Measurements from ENCODE around the gene FAM13A.
"Not testable (repeated sequence)": the region's sequence is repeated elsewhere in the genome, so short reads cannot be mapped to it uniquely, and the experiment has no call there.

The FAM13A gene

DNA sequence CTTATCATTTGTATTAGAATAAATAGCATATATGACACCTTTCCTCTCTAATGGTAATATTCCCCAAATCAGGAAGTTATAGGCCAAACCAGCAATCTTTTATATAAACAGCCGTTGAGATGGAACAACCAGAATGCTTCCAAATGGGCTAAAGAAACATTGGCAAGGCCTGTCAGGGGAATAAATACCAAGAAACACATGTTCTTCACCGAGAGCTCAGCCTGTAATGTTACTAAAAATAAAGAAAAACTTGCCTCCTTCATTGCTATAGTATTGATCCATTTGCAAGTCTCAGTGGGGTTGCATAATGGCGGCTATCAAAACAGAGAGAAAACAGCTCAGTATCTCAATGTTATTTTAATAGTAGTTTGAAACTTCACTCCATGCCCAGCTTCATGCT is 104.9 kb downstream of the FAM13A start:
- Histone ChIP-seq H3K9ac (ENCODE audit: low read depth, low read length) (no peak overlapping the region), H3K36me3 (ENCODE audit: insufficient read depth, low read length) (no peaks in the 10 kb centered on the region), H3K4me1 (ENCODE audit: control insufficient read depth, insufficient read depth, low read length) (peaks cover 5% of the 10 kb centered on the region), H3K27me3 (ENCODE audit: control insufficient read depth, insufficient read depth, low read length) (no peaks in the 10 kb centered on the region), H3K4me2 (ENCODE audit: low read length) (no peak overlapping the region), H3K4me3 (ENCODE audit: low read length) (no peak overlapping the region), H3K9me3 (replicated peaks; ENCODE audit: low read length) (no peaks in the 10 kb centered on the region)

DNA sequence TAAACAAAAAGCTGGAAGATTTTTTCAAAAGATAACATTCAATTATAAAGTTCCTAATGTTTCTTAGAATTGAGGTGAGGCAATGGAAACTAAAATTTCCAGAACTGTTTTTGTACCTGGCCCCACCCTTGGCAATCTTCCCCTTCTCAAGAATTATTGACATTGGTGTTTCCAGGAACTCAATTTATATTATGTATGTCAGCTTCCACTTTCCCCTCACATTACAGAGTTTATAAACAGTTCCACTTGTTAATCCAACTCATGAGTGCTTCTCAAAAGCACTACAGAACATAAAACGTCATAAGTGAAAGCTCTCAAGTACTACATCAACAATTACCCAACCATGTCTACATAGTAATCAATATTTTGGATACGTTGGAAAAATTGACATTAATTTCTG is 107.4 kb downstream of the FAM13A start:
- Histone ChIP-seq H3K27me3 (ENCODE audit: control insufficient read depth, insufficient read depth, low read length) (no peaks in the 10 kb centered on the region), H3K4me2 (ENCODE audit: low read length) (no peak overlapping the region), H3K9me3 (replicated peaks; ENCODE audit: low read length) (no peaks in the 10 kb centered on the region), H3K4me1 (ENCODE audit: control insufficient read depth, insufficient read depth, low read length) (peaks cover 5% of the 10 kb centered on the region), H3K36me3 (ENCODE audit: insufficient read depth, low read length) (no peaks in the 10 kb centered on the region), H3K4me3 (ENCODE audit: low read length) (no peak overlapping the region), H3K9ac (ENCODE audit: low read depth, low read length) (no peak overlapping the region)

DNA sequence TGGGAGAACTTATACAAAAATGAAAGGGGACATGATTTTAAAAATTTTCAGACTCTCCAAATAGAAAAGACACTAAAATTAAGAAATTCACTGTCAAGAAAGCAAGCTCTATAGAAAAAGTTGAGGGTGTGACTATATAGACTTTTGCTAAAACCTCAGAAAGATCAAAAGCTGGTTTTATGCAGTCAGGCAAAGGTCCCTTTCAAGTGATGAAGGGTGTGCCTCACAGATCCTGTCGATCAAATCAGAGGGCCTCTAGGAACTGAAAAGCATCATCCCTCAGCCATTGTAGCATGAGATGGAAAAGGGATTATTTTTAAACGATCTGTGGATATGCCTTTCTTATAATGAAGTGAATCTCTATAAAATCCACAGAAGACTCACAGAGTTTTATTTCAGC is 116.5 kb downstream of the FAM13A start:
- no peaks in the 10 kb centered on the region for H3K9me3 ChIP-seq (replicated peaks; ENCODE audit: low read length)
- no peak overlapping the region for H3K4me3 ChIP-seq (ENCODE audit: low read length)
- H3K36me3 ChIP-seq (ENCODE audit: insufficient read depth, low read length): no peaks in the 10 kb centered on the region
- H3K4me1 ChIP-seq (ENCODE audit: control insufficient read depth, insufficient read depth, low read length): peaks cover 32% of the 10 kb centered on the region
- H3K4me2 ChIP-seq (ENCODE audit: low read length): no peak overlapping the region
- H3K27me3 ChIP-seq (ENCODE audit: control insufficient read depth, insufficient read depth, low read length): no peaks in the 10 kb centered on the region
- no peak overlapping the region for H3K9ac ChIP-seq (ENCODE audit: low read depth, low read length)

DNA sequence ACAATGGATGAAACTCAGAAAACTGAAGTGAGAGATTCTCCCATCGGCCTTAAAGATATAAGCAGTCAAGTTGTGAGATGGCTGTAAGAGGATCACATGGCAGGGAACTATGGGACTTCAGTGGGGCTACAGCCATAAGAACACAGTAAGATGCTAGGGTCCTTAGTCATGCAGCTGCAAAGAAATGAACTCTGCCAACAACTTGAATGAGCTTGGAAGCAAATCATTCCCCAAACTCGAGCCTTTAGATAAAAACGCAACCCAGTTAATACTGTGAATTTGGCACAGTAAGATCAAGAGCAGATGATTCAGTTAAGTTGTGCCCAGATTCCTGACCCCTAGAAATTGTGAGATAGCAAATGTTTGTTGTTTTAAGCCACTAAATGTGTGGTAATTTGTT is 117.3 kb downstream of the FAM13A start:
- Histone ChIP-seq H3K36me3 (ENCODE audit: insufficient read depth, low read length) (no peaks in the 10 kb centered on the region), H3K4me2 (ENCODE audit: low read length) (no peak overlapping the region), H3K9me3 (replicated peaks; ENCODE audit: low read length) (no peaks in the 10 kb centered on the region), H3K4me3 (ENCODE audit: low read length) (no peak overlapping the region), H3K9ac (ENCODE audit: low read depth, low read length) (no peak overlapping the region), H3K4me1 (ENCODE audit: control insufficient read depth, insufficient read depth, low read length) (peaks cover 32% of the 10 kb centered on the region), H3K27me3 (ENCODE audit: control insufficient read depth, insufficient read depth, low read length) (no peaks in the 10 kb centered on the region)

DNA sequence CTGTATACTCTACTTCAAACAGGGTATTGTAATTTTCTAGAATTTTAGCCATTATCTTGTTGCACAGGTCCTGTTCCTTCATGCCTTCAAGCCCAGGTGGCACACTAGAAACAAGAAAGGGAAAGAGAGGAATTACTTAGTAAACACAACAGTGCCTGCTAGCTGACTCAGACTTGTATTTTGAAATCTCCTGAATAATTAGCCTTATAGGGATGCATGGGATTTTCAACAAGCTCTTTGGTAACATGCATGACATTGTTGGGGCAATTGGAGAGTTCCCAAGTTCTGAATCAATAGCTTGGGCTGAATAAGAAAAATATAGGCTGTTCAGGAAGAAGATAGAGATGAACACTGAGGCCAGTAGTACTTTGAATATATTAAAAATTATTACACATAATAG is 118.8 kb downstream of the FAM13A start:
- Histone ChIP-seq H3K27me3 (ENCODE audit: control insufficient read depth, insufficient read depth, low read length) (no peaks in the 10 kb centered on the region), H3K9me3 (replicated peaks; ENCODE audit: low read length) (no peaks in the 10 kb centered on the region), H3K4me1 (ENCODE audit: control insufficient read depth, insufficient read depth, low read length) (peaks cover 32% of the 10 kb centered on the region), H3K36me3 (ENCODE audit: insufficient read depth, low read length) (no peaks in the 10 kb centered on the region), H3K4me3 (ENCODE audit: low read length) (no peak overlapping the region), H3K4me2 (ENCODE audit: low read length) (no peak overlapping the region), H3K9ac (ENCODE audit: low read depth, low read length) (no peak overlapping the region)

DNA sequence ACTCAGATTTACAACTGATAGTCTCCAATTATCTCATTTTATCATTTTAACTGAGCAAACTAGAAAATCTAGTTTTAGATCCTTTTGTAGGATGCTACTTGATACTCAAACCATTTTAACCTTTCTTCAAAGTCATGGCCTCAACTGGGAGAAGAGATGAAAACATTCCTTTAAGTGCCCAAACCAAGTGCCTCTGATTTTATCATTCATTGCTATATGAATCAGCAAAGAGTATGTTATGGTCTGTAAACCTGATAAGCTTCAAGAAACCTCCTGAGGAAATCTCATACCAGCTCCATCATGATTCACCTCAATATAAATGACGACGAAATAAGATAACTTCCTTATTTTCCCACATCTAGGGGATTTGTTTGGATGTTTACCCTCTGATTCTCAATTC is 119.9 kb downstream of the FAM13A start:
- H3K4me1 ChIP-seq (ENCODE audit: control insufficient read depth, insufficient read depth, low read length): peaks cover 32% of the 10 kb centered on the region
- H3K27me3 ChIP-seq (ENCODE audit: control insufficient read depth, insufficient read depth, low read length): no peaks in the 10 kb centered on the region
- H3K9ac ChIP-seq (ENCODE audit: low read depth, low read length): no peak overlapping the region
- no peak overlapping the region for H3K4me3 ChIP-seq (ENCODE audit: low read length)
- H3K9me3 ChIP-seq (replicated peaks; ENCODE audit: low read length): no peaks in the 10 kb centered on the region
- no peaks in the 10 kb centered on the region for H3K36me3 ChIP-seq (ENCODE audit: insufficient read depth, low read length)
- H3K4me2 ChIP-seq (ENCODE audit: low read length): no peak overlapping the region

DNA sequence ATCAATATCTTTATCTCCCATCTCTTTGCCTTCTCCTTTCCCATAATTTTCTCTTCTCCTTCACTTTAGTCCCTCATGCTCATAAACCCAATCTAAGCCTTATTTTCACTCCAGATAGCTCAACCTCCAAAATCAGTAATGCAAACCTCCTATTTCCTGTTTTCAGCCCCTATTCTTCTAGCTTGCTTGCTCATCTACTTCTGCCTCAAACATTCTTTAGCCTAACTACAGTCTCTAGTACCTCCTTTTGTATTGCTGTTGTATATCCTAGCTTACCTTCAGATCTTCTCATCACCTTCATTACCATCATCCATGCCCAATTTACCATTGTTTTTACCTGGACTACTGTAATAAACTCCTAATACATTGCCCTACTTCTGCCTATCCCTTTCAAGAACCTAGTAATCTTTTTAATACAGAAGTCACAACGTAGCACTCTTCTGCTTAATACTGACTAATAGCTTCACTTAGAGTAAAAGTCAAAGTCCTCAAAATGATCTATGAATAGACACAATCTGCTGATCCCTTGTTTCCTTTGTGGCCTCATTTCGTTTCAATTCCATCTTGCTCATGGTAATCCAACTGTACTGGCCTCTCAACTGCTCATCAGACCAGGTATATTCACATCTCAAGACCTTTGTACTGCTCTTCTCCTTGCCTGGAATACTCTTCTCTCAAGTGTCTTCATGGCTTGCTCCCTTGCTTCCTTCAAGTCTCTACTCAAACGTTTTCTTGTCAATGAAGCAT is 123.4 kb downstream of the FAM13A start:
- no peak overlapping the region for H3K4me3 ChIP-seq (ENCODE audit: low read length)
- H3K36me3 ChIP-seq (ENCODE audit: insufficient read depth, low read length): no peaks in the 10 kb centered on the region
- H3K27me3 ChIP-seq (ENCODE audit: control insufficient read depth, insufficient read depth, low read length): no peaks in the 10 kb centered on the region
- H3K4me2 ChIP-seq (ENCODE audit: low read length): no peak overlapping the region
- no peak overlapping the region for H3K9ac ChIP-seq (ENCODE audit: low read depth, low read length)
- peaks cover 18% of the 10 kb centered on the region for H3K4me1 ChIP-seq (ENCODE audit: control insufficient read depth, insufficient read depth, low read length)
- H3K9me3 ChIP-seq (replicated peaks; ENCODE audit: low read length): no peaks in the 10 kb centered on the region

DNA sequence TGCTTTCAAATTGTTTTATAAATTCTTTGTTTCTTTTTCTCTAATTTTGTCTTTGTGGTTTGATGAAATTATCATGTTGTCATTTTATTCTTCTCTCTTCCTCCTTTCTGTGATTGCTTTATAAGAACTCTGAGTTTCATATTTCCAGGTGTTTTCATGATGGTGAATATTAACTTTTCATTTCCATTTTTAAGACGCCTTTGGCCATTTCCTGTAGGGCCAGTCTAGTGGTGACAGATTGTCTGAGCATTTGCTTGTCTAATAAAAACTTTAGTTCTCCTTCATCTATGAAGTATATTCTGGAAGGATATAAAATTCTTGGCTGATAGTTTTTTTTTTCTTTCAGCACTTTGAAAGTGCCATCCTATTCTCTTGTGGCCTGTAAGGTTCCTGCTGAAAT is 128.1 kb downstream of the FAM13A start:
- Histone ChIP-seq H3K27me3 (ENCODE audit: control insufficient read depth, insufficient read depth, low read length) (no peaks in the 10 kb centered on the region), H3K36me3 (ENCODE audit: insufficient read depth, low read length) (no peaks in the 10 kb centered on the region), H3K4me3 (ENCODE audit: low read length) (no peak overlapping the region), H3K4me1 (ENCODE audit: control insufficient read depth, insufficient read depth, low read length) (no peaks in the 10 kb centered on the region), H3K4me2 (ENCODE audit: low read length) (no peak overlapping the region), H3K9ac (ENCODE audit: low read depth, low read length) (no peak overlapping the region), H3K9me3 (replicated peaks; ENCODE audit: low read length) (no peaks in the 10 kb centered on the region)

DNA sequence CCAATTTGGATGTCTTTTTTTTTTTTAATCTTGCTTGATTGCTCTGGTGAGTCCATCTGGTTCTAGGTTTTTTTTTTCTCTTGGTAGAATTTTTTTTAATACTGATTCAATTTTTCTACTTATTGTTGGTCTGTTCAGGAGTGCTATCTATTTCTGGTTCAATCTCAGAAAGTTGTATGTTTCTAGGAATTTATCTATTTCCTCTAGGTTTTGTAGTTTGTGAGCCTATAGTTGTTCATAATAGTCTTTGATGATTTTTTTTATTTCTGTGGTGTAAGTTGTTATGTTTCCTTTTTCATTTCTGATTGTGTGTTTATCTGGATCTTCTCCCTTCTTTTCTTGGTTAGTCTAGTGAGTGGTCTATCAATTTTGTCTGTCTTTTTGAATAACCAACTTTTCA is 129.6 kb downstream of the FAM13A start:
- Histone ChIP-seq H3K4me1 (ENCODE audit: control insufficient read depth, insufficient read depth, low read length) (no peaks in the 10 kb centered on the region), H3K27me3 (ENCODE audit: control insufficient read depth, insufficient read depth, low read length) (no peaks in the 10 kb centered on the region), H3K4me2 (ENCODE audit: low read length) (no peak overlapping the region), H3K9me3 (replicated peaks; ENCODE audit: low read length) (no peaks in the 10 kb centered on the region), H3K36me3 (ENCODE audit: insufficient read depth, low read length) (no peaks in the 10 kb centered on the region), H3K4me3 (ENCODE audit: low read length) (no peak overlapping the region), H3K9ac (ENCODE audit: low read depth, low read length) (no peak overlapping the region)

DNA sequence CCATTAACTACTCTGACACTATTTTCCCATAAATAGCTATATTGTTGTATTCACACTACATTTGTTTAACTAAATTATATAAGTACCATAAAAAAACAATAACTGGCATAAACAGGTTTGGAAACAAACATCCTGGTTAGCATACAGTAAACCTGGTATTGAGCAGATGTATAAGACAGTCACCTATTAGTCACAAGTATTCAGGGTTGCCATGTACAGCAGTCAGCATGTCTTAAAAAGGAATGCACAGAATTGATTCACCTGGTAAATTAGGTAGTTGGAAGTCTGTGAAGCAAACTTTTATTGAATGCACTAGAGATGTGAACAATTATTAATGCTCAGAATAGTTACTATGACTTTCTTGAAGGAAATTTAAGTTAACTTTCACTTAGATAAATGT is 137.9 kb downstream of the FAM13A start:
- no peaks in the 10 kb centered on the region for H3K4me1 ChIP-seq (ENCODE audit: control insufficient read depth, insufficient read depth, low read length)
- no peak overlapping the region for H3K4me2 ChIP-seq (ENCODE audit: low read length)
- H3K4me3 ChIP-seq (ENCODE audit: low read length): no peak overlapping the region
- H3K27me3 ChIP-seq (ENCODE audit: control insufficient read depth, insufficient read depth, low read length): no peaks in the 10 kb centered on the region
- no peaks in the 10 kb centered on the region for H3K9me3 ChIP-seq (replicated peaks; ENCODE audit: low read length)
- no peaks in the 10 kb centered on the region for H3K36me3 ChIP-seq (ENCODE audit: insufficient read depth, low read length)
- H3K9ac ChIP-seq (ENCODE audit: low read depth, low read length): no peak overlapping the region

DNA sequence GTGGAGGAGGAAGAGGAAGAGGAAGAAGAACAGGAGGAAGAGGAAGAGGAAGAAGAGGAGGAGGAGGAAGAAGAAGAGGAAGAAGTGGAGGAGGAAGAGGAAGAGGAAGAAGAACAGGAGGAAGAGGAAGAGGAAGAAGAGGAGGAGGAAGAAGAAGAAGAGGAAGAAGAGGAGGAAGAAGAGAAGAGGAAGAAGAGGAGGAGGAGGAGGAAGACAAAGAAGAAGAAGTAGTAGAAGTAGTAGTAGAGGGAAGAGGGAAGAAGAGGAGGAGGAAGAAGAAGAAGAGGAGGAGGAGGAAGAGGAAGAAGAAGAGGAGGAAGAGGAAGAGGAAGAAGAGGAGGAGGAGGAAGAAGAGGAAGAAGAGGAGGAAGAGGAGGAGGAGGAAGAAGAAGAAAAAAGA is 143.8 kb downstream of the FAM13A start:
- not testable (repeated sequence) for H3K9ac ChIP-seq (ENCODE audit: low read depth, low read length); H3K9me3 ChIP-seq (replicated peaks; ENCODE audit: low read length); H3K4me1 ChIP-seq (ENCODE audit: control insufficient read depth, insufficient read depth, low read length); H3K36me3 ChIP-seq (ENCODE audit: insufficient read depth, low read length); H3K27me3 ChIP-seq (ENCODE audit: control insufficient read depth, insufficient read depth, low read length); H3K4me2 ChIP-seq (ENCODE audit: low read length); H3K4me3 ChIP-seq (ENCODE audit: low read length)
